K562 (cell line): Measurements from ENCODE around the gene WDR93. TPM values are rescaled to one million over a fixed set of nuclear protein-coding genes. Genes with fewer than 3 reads are reported as not detected.

Experiments
- BCLAF1 ChIP-seq, 2 experiments: fragments of 450-650 bp in 1 of 2; IDR thresholded peaks; 2 replicates each; pipeline ENCODE4 v1.6.1; 2011 to 2017; ENCODE audit warnings: low read depth in 2 of 2, antibody characterized with exemption in 1 of 2, borderline replicate concordance in 1 of 2, low read length in 1 of 2, mild to moderate bottlenecking in 1 of 2, mixed read lengths in 1 of 2; ENCODE audit not compliant: control insufficient read depth in 1 of 2
- FOXK1 ChIP-seq: sonication (generic); formaldehyde crosslinking; IDR thresholded peaks from 2 replicates; pipeline ENCODE4 v1.8.0; 2022; ENCODE audit warnings: missing genetic modification reagents, mild to moderate bottlenecking, borderline replicate concordance
- GTF2A2 ChIP-seq: IDR thresholded peaks from 2 replicates; pipeline ENCODE4 v1.6.1; 2016; ENCODE audit warnings: mild to moderate bottlenecking, missing genetic modification characterization, missing compliant biosample characterization
- KDM2B ChIP-seq: fragments of 250-450 bp; sonication (Bioruptor Pico); IDR thresholded peaks from 2 replicates; pipeline ENCODE4 v1.8.0; 2021; ENCODE audit warnings: mild to moderate bottlenecking, moderate library complexity
- SOX6 ChIP-seq: fragments of 450-650 bp; IDR thresholded peaks from 2 replicates; pipeline ENCODE4 v1.6.1; 2014; ENCODE audit warnings: mild to moderate bottlenecking
- TBL1XR1 ChIP-seq, 2 experiments: IDR thresholded peaks; 2 replicates each; pipeline ENCODE4 v1.6.1; 2012; ENCODE audit warnings: improper control_type of control experiment in 2 of 2, low read length in 2 of 2, mild to moderate bottlenecking in 1 of 2
- TCF7 ChIP-seq: sonication (generic); IDR thresholded peaks from 2 replicates; pipeline ENCODE4 v1.6.1; 2016; ENCODE audit warnings: antibody characterized with exemption, borderline replicate concordance
- ZNF311 ChIP-seq: fragments of 250-450 bp; sonication (Bioruptor Pico); IDR thresholded peaks from 2 replicates; pipeline ENCODE4 v1.4.0; 2020; ENCODE audit warnings: mild to moderate bottlenecking, moderate library complexity
- ZNF583 ChIP-seq: fragments of 250-450 bp; sonication (Bioruptor Pico); IDR thresholded peaks from 2 replicates; pipeline ENCODE4 v1.4.0; 2020
- polyA plus RNA-seq, 8 experiments: library from polyadenylated mRNA; depleted of rRNA in 4 of 8; stranded (reverse) in 5 of 8; unstranded in 3 of 8; fragments of >200 nt; fragmentation: Nextera tagmentation in 2 of 8; fragmentation: Illumina TruSeq in 1 of 8; extraction: Ambion mirVana in 2 of 8; extraction: Trizol in 1 of 8; gene quantifications; 2 replicates each; pipeline versions ENCODE4 v1.2.1 to v1.2.3, GENCODE V29; 2011 to 2014; ENCODE audit warnings: inconsistent platforms in 1 of 8, missing spikeins in 1 of 8
- total RNA-seq, 7 experiments: library from RNA; depleted of rRNA in 6 of 7; stranded (reverse); fragments of >200 nt in 6 of 7; fragmentation: Illumina TruSeq in 2 of 7; extraction: Trizol in 2 of 7; gene quantifications; 2 replicates each; pipeline versions ENCODE4 v1.2.1 to v1.2.3, GENCODE V29; 2011 to 2021; ENCODE audit warnings: low replicate concordance in 1 of 7
- TF ChIP-seq, protein P1 (sequence below): fragments of 250-450 bp; sonication (Bioruptor Pico); IDR thresholded peaks from 2 replicates; pipeline ENCODE4 v1.8.0; 2021; ENCODE audit warnings: mild to moderate bottlenecking, moderate library complexity
- TF ChIP-seq, protein P2 (sequence below): sonication (generic); formaldehyde crosslinking; IDR thresholded peaks from 2 replicates; pipeline ENCODE4 v1.8.0; 2022; ENCODE audit warnings: mild to moderate bottlenecking, low read depth, missing genetic modification reagents
- TF ChIP-seq, protein P3 (sequence below): sonication (generic); formaldehyde crosslinking; IDR thresholded peaks from 2 replicates; pipeline ENCODE4 v1.8.1; 2022; ENCODE audit warnings: missing genetic modification reagents
- TF ChIP-seq, protein P4 (sequence below): fragments of 150-350 bp; IDR thresholded peaks from 2 replicates; pipeline ENCODE4 v1.6.1; 2014; ENCODE audit warnings: low read depth, mild to moderate bottlenecking, low read length, borderline replicate concordance

The WDR93 gene
- total and polyA plus RNA-seq, 9 of the 15 experiments (the other 6 are each of a cell fraction or from before 2014, with no cell fraction given), result not detected

DNA sequence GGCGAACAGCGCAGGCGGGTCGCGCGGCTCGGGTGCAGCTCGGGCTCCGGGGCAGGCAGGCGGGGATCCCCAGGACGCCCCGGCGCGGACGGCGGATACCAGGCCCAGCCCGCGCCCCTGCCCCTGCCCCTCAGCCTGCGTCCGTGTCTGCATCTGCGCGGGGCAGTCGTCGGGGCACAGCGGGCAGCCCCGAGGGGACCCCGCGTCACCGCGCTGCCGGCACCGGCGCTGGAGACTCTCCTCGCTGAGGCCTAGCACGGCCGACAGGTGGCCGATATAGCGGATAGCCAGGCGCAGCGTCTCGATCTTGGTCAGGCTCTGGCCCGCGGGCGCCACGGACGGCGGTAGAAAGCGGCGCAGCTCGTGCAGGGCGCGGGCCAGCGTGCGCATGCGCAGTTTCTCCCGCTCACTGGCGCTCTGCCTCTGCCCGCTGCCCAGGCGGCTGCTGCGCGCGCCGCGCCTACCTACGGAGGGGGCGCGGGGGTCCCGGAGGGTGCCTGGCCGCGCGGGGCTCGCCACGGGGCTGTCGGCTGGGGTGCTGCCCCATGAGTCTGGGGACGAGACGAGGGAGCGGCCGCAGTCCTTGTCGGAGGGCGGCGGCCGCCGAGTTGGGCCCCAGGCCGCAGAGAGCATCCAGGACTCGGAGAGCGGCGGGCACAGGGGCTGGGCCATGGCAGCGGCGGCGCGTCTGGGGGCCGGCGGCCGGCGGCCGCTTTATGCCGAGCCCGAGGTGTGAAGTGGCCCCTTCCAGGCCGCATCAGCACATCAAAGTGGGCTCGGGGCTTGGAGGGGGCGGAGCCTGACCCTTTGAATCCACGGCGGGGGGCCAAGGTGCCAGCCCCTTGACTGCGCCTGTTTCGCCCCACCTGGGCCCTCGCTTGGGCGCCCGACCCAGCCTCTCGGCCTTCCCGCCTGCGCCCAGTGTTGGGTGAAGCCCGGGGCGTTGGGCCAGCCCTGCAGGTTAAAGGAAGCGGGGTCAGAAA lies 60.2 kb downstream of the WDR93 start, which contains the start of gene MESP1 (continued):
- TF ChIP-seq SOX6, result no peak
- TF ChIP-seq, protein P1, sequence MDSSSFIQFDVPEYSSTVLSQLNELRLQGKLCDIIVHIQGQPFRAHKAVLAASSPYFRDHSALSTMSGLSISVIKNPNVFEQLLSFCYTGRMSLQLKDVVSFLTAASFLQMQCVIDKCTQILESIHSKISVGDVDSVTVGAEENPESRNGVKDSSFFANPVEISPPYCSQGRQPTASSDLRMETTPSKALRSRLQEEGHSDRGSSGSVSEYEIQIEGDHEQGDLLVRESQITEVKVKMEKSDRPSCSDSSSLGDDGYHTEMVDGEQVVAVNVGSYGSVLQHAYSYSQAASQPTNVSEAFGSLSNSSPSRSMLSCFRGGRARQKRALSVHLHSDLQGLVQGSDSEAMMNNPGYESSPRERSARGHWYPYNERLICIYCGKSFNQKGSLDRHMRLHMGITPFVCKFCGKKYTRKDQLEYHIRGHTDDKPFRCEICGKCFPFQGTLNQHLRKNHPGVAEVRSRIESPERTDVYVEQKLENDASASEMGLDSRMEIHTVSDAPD (CRISPR knock-in tag), result no peak
- no peak for TF ChIP-seq TBL1XR1 (IDR thresholded peaks at IDR 0.05; ENCODE audit: low read length in 2 of 2)
- TF ChIP-seq GTF2A2 (tag), result no peak
- TF ChIP-seq BCLAF1 (IDR thresholded peaks at IDR 0.05; ENCODE audit: borderline replicate concordance in 1 of 2, control insufficient read depth in 1 of 2, low read depth in 2 of 2, low read length in 1 of 2), result no peak
- no peak for TF ChIP-seq ZNF311
- TF ChIP-seq, protein P2, sequence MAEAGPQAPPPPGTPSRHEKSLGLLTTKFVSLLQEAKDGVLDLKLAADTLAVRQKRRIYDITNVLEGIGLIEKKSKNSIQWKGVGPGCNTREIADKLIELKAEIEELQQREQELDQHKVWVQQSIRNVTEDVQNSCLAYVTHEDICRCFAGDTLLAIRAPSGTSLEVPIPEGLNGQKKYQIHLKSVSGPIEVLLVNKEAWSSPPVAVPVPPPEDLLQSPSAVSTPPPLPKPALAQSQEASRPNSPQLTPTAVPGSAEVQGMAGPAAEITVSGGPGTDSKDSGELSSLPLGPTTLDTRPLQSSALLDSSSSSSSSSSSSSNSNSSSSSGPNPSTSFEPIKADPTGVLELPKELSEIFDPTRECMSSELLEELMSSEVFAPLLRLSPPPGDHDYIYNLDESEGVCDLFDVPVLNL, result no peak
- TF ChIP-seq TCF7, result no peak
- TF ChIP-seq, protein P3, sequence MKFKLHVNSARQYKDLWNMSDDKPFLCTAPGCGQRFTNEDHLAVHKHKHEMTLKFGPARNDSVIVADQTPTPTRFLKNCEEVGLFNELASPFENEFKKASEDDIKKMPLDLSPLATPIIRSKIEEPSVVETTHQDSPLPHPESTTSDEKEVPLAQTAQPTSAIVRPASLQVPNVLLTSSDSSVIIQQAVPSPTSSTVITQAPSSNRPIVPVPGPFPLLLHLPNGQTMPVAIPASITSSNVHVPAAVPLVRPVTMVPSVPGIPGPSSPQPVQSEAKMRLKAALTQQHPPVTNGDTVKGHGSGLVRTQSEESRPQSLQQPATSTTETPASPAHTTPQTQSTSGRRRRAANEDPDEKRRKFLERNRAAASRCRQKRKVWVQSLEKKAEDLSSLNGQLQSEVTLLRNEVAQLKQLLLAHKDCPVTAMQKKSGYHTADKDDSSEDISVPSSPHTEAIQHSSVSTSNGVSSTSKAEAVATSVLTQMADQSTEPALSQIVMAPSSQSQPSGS (CRISPR knock-in tag), result no peak
- peak; percentile 83; the same call in 1 of the 2 replicates for TF ChIP-seq KDM2B (CRISPR knock-in tag)
- TF ChIP-seq, protein P4, sequence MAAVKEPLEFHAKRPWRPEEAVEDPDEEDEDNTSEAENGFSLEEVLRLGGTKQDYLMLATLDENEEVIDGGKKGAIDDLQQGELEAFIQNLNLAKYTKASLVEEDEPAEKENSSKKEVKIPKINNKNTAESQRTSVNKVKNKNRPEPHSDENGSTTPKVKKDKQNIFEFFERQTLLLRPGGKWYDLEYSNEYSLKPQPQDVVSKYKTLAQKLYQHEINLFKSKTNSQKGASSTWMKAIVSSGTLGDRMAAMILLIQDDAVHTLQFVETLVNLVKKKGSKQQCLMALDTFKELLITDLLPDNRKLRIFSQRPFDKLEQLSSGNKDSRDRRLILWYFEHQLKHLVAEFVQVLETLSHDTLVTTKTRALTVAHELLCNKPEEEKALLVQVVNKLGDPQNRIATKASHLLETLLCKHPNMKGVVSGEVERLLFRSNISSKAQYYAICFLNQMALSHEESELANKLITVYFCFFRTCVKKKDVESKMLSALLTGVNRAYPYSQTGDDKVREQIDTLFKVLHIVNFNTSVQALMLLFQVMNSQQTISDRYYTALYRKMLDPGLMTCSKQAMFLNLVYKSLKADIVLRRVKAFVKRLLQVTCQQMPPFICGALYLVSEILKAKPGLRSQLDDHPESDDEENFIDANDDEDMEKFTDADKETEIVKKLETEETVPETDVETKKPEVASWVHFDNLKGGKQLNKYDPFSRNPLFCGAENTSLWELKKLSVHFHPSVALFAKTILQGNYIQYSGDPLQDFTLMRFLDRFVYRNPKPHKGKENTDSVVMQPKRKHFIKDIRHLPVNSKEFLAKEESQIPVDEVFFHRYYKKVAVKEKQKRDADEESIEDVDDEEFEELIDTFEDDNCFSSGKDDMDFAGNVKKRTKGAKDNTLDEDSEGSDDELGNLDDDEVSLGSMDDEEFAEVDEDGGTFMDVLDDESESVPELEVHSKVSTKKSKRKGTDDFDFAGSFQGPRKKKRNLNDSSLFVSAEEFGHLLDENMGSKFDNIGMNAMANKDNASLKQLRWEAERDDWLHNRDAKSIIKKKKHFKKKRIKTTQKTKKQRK, result no peak
- no peak for TF ChIP-seq FOXK1 (CRISPR knock-in tag)
- no peak for TF ChIP-seq ZNF583 (CRISPR knock-in tag)
